HG03460 (cell line): ENCODE data around the gene ZNF747.
"Not testable (repeated sequence)": the region's sequence is repeated elsewhere in the genome, so short reads cannot be mapped to it uniquely, and the experiment has no call there.

Experiments
- ATAC-seq: cut with Tn5 transposase; IDR thresholded peaks from one replicate; pipeline ENCODE4 v1.9.1; 2021; ENCODE audit not compliant: unreplicated experiment

Gene ZNF747

DNA sequence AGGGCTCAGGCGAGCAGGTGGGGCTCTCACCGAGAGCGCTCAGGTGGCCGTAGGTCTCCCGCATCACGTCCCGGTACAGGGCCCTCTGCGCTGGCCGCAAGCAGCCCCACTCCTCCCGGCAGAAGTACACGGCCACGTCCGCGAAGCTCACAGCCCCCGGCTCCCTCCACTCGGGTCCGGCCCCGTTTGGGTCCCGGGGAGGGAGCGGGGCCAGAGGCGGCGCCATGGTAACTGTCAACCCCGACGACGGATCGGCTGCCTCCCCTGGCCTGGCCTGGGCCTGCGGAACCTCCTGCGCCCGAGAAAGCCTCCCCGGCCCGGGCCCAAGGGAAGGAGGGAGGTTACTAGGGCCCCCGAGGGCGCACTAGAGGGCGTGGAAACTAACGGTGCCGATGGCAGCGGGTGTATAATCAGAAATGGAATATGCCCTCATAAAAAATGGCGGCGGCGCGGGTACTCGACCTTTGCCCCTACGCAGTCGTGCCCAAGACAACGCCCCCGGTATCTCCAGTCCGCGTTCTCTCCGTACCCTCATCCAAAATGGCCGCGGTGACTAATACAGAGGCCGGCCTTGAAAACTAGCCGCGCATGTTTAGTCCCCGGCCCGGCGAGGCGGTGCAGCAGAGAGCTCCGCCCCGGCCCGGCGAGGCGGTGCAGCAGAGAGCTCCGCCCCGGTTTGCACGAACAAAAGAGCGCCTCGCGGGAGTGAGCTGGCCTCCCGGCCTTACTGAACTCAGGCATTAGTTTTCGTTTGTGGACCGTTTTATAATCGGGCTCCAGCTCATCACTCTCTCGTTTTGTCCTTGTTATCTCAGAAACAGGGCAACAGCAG, 23.5 kb upstream of the ZNF747 start, which contains the start of gene ZNF764:
Gene ZNF764 (minus strand): TSS at position 418 of the 832 bp plus-strand sequence. CDS start 192 bp downstream, at position 226.
- peak; percentile 86 for ATAC-seq

DNA sequence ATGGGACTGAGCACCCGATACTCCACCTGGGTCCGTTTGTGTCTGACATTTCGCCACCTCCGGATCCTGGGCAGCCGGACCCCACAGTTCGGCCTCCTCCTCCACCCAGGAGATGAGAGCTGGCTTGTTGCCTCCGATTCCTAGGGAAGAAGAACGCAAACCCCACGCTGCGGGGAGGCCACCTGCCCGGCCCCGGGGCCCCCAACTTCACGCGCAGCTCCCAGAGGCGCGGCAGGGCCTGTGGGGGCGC, 23.0 kb upstream of the ZNF747 start:
- peak; percentile 18 for ATAC-seq

DNA sequence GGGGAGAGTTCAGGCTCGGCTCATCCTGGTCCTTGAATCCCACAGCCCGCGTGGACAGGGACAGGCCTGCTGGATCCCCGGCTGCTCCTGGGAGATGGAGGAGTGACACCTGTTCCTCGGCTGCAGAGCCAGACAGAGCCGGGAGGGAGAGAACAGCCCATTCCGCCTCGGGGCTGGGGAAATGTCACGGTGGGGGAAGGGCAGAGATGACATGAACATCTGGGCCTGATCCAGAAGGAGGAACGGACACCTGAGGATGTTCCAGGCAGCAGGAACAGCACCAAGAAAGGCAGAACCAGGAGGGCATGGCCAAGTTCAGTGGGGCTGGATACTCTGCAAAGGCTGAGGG, 21.4 kb upstream of the ZNF747 start:
- ATAC-seq = no peak

DNA sequence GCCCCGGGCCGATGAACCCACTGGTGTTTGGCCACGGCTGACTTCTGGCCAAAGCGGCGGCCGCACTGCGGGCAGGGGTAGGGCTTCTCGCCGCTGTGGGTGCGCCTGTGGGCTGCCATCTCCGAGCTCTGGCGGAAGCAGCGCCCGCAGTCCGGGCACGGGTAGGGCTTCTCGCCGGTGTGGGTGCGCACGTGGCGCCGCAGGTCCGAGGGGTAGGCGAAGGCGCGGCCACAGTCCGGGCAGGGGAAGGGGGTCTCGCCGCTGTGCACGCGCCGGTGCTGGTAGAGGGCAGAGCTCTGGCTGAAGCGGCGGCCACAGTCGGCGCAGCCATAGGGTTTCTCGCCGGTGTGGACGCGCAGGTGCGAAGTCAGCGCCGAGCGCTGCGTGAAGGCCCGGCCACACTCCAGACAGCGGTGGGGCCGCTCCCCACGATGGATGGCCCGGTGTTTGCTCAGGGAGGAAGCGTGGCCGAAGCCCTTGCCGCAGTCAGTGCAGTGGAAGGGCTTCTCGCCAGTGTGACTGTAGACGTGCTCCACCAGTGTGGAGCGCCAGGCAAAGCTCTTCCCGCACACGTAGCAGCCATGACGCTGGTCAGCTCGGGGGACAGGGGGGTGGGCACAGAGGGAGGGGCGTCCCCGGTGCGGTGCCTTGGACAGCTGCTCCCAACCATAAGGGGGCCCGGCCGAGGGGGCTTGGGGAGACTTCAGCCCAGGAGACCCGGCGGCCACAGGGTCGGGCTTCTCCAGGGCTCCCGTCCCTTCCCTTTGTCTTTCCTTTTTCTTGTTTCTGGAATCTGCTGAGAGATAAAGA, 20.9 kb upstream of the ZNF747 start:
- ATAC-seq = no peak

GRCh38 chr16:30554557-30555314, 20.1 kb upstream of the ZNF747 start:
- ATAC-seq = no peak

- no peak for ATAC-seq
Measured at GRCh38 chr16:30553393-30553899, 18.8 kb upstream of the ZNF747 start.

- ATAC-seq = no peak
Measured at GRCh38 chr16:30552956-30553355, 18.3 kb upstream of the ZNF747 start.

GRCh38 chr16:30551781-30552180, 17.1 kb upstream of the ZNF747 start:
- ATAC-seq = no peak

DNA sequence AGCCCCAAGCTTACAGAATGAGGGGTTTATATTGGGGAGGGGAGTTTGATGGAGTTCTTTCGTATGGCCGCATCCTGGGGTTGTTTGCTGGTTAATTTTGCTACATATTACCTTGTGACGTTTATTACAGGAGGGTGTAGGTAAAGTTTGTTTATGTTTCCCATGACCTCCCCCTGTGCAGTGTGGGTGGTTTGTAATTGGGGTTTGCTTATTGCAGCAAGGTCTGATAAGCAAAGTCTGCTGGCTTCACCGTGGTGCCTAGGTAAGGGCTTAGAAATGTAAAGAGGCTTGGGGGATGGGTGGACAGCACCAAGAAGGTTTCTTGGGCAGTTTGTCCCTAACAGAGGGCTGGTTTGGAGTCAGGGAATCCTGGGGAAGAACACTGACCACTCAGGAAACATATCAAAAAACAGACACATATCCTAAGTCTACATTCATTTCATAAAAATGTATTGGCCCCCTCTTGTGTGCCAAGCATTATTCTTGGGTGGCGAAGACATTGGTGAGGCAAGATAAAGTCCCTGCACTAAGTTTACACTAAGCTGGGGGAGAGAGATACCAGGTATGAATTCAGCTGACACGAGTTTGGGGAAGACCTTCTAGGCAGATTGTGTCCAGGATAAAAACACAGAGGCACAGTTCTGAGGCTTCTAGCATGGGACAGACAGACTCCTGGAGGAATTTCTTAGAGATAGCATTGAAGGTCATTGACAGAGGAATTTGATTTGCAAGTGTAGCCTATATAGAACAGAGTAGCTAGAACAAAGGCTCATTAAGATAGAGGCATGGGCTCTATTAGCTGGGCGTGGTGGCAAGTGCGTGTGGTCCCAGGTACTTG, 14.0 kb upstream of the ZNF747 start:
- ATAC-seq = no peak

DNA sequence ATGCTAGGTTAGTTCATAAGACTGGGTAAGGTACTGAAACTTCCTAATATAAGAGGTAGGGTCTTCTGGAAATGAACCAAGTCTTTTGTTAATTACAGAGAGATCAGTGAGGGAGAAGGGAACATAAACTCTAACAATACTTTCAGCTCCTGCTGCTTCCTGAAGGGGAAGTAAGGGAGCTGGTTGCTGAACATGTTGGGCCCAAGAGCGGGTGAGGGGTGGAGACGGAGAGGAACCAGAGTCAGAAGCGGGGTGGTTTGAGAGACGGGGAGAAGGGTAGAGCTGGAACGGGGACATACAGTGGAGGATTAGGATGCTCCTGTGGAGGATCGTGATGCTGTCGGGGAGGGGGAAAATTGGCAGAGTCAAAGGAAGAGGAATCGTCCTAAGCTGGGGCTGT, 11.5 kb upstream of the ZNF747 start:
- no peak for ATAC-seq

GRCh38 chr16:30543067-30543466, 8.4 kb upstream of the ZNF747 start:
- ATAC-seq = no peak

DNA sequence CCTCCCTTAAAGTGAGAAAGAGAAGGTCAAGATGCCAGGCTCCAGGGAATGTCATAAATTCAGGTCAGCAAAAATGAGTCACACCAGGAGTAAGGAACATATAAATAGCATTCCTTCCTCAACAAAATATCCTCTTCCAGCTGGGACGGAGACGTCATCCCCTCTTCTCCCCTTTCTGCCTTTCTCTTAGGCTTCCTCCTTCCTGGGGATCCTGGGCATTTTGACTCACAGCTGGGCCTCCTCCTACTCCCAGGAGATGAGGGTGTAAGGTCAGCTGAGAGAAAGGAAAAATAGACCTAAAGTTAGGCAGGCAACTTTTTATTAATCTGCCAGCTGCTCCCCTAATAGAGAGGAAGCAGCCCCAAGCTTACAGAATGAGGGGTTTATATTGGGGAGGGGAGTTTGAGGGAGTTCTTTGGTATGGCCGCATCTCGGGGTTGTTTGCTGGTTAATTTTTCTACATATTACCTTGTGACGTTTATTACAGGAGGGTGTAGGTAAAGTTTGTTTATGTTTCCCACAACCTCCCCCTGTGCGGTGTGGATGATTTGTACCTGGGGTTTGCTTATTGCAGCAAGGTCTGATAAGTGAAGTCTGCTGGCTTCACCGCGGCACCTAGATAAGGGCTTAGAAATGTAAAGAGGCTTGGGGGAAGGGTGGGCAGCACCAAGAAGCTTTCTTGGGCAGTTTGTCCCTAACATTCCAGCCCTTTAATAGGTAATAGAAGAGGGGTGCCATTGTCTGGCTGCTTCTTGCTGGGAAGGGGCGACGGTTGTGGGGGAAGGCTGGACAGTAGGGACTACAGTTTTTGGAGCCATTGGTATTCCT, 7.1 kb upstream of the ZNF747 start:
- ATAC-seq = no peak

DNA sequence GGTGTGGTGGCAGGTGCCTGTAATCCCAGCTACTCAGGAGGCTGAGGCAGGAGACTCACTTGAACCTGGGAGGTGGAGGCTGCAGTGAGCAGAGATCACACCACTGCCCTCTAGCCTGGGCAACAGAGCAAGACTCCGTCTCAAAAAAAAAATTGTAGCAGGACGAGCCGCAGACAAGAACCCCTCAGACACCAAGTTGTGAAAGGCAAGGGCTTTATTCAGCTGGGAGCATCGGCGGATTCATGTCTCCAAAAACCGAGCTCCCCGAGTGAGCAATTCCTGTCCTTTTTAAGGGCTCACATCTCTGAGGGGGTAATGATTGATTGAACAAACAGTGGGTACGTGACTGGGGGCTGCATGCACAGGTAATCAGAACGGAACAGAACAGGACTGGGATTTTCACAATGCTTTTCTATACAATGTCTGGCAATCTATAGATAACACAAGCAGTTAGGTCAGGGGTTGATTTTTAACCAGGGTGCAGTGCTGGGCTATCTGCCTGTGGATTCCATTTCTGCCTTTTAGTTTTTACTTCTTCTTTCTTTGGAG, 6.3 kb upstream of the ZNF747 start:
- not testable (repeated sequence) for ATAC-seq

DNA sequence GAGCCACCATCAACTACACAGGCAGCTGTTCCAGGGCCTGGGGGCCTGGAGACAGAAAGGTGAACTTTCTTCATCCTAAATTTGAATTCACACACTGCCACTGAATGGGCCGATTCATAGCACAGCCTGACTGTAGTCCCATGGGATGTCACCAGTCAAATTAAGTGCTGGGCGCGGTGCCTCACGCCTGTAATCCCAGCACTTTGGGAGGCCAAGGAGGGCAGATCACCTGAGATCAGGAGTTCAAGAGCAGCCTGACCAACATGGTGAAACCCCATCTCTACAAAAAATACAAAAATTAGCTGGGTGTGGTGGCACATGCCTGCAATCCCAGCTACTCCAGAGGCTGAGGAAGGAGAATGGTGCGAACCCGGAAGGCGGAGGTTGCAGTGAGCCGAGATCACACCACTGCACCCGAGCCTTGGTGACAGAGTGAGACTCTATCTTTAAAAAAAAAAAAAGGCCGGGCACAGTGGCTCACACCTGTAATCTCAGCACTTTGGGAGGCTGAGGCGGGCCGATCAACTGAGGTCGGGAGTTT, 5.4 kb upstream of the ZNF747 start:
- not testable (repeated sequence) for ATAC-seq

- no peak for ATAC-seq
Measured at GRCh38 chr16:30539000-30539964, 4.6 kb upstream of the ZNF747 start.

GRCh38 chr16:30536391-30537024, 1.9 kb upstream of the ZNF747 start:
- ATAC-seq = not testable (repeated sequence)

- peak; percentile 47 for ATAC-seq
Measured at GRCh38 chr16:30535777-30536190, 1.1 kb upstream of the ZNF747 start.
